IPS-18c (cell line): ENCODE results near the gene ORAI2.
"Not testable (repeated sequence)": the region's sequence is repeated elsewhere in the genome, so short reads cannot be mapped to it uniquely, and the experiment has no call there.

Experiments used
- H3K4me3 ChIP-seq: 2 replicates; pipeline ENCODE4 v1.7.0; 2013; ENCODE audit warnings: low read depth, mild to moderate bottlenecking, low read length, moderate library complexity; ENCODE audit not compliant: insufficient read depth
- H3K9me3 ChIP-seq: one replicate; pipeline ENCODE4 v1.6.1; 2013; ENCODE audit warnings: mild to moderate bottlenecking, low read length, moderate library complexity; ENCODE audit not compliant: control insufficient read depth, insufficient read depth

ORAI2 gene

DNA sequence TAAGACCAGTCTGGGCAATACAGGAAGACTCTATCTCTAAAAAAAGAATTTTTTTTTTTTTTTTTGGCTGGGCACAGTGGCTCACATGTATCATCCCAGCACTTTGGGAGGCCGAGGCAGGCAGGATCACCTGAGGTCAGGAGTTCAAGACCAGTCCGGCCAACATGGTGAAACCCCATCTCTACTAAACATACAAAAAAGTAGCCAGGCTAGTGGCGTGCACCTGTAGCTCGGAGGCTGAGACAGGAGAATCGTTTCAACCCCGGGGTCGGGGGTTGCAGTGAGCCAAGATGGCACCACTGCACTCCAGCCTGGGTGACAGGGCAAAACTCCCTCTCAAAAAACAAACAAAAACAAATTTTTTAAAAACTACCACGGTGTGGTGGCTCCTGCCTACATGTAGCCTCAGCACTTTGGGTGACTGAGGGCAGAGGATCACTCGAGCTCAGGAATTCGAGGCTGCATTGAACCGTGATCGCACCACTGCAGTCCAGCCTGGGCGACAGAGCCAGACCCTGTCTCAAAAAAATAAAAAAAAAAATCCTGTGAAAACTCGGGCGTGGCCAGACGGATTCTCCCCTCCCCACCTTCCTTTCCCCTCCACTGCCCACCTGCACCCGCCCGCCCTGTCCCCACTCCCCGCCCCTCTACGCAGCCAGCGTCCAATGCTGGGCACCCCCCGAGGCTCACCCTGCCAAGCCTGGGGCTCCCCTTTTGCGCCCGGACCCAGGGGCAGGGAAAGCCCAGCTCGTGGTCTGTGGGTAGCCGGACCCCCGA is 745 bp upstream of the ORAI2 start:
- H3K4me3 ChIP-seq: peak overlapping the region; percentile 76
- H3K9me3 ChIP-seq: no peaks in the 10 kb centered on the region

- Histone ChIP-seq H3K9me3 (no peaks in the 10 kb centered on the region), H3K4me3 (peak overlapping the region; percentile 76)
These were observed 688 bp downstream of the ORAI2 start for GRCh38 chr7:102434039-102434486.

- no peaks in the 10 kb centered on the region for H3K9me3 ChIP-seq
- no peak overlapping the region for H3K4me3 ChIP-seq
These were observed 2.7 kb downstream of the ORAI2 start for GRCh38 chr7:102436118-102436517.

DNA sequence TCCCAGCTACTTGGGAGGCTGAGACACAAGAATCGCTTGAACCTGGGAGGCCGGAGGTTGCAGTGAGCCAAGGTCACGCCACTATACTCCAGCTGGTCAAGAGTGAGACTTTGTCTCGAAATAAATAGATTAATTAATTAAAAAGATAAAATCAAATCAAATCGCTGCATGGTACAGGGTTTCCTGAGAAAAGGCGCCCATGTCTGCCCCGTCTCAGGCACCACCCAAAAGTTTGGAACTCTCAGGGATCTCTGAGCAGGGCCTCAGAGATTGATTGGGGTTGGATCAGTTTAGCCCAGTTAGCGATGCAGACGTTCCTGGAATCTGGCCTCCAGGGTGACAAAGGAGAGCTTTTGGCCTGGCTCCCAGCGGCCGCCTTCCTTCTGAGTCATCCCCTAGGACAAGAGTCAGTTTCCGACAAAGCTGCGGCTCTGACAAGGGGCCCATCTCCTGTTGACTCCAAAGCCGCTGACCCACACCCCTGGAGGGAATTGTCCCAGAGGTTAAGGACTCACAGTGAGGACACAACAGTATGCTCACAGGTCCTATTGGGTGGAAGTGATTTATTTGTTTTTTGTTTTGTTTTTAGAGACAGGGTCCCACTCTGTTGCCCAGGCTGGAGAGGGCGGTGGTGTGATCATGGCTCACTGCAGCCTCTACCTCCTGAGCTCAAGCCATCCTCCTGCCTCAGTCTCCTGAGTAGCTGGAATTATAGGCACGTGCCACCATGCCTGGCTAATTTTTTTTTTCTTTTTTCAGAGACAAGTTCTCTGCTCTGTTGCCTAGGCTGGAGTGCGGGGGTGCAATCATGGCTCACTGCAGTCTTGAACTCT is 6.8 kb downstream of the ORAI2 start:
- Histone ChIP-seq H3K9me3 (no peaks in the 10 kb centered on the region), H3K4me3 (no peak overlapping the region)

DNA sequence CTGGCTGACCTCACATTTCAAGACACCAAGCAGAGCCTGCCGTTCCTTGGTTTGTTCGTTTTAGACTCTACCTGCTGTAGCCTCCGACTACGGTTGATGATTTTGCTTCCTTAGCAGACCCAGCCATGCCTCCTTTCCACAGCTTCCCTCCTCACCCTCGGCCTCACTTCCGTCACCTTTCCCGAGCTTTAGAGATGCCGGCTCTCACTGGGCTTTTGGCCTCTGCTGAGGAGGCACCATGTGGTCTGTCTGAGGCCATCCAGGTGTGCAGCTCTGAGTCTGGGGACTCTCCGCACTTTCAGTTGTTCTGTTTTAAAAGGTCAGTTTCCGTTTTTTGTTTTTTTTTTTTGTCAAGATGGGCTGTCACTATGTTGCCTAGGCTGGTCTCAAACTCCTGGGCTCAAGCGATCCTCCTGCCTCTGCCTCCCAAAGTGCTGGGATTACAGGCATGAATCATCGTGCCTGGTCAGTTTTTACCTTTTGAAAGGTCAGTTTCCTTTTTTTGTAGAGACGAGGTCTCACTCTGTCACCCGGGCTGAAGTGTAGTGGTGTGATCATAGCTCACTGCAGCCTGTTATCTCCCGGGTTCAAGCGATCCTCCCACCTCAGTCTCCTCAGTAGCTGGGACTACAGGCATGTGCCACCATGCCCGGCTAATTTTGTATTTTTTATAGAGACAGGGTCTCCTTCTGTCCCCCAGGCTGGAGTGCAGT is 11.7 kb downstream of the ORAI2 start:
- Histone ChIP-seq H3K9me3 (no peaks in the 10 kb centered on the region), H3K4me3 (no peak overlapping the region)

DNA sequence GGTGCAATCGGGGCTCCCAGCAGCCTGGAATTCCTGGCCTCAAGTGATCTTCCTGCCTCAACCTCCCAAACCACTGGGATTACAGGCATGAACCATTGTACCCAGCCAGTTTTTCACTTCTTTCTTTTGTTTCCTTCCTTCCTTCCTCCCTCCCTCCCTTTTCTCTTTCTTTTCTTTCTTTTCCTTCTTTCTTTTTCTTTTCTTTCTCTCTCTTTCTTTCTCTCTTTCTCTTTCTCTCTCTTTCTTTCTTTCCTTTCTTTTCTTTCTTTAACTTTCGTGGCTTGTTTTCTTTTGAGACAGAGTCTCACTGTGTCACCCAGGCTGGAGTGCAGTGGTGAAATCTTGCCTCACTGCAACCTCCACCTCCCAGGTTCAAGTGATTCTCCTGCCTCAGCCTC is 12.3 kb downstream of the ORAI2 start:
- Histone ChIP-seq H3K4me3 (no peak overlapping the region), H3K9me3 (no peaks in the 10 kb centered on the region)

- no peaks in the 10 kb centered on the region for H3K9me3 ChIP-seq
- no peak overlapping the region for H3K4me3 ChIP-seq
These were observed 13.2 kb downstream of the ORAI2 start for GRCh38 chr7:102446387-102447156.

- Histone ChIP-seq H3K9me3 (no peaks in the 10 kb centered on the region), H3K4me3 (no peak overlapping the region)
These were observed 13.9 kb downstream of the ORAI2 start for GRCh38 chr7:102447311-102447710.

DNA sequence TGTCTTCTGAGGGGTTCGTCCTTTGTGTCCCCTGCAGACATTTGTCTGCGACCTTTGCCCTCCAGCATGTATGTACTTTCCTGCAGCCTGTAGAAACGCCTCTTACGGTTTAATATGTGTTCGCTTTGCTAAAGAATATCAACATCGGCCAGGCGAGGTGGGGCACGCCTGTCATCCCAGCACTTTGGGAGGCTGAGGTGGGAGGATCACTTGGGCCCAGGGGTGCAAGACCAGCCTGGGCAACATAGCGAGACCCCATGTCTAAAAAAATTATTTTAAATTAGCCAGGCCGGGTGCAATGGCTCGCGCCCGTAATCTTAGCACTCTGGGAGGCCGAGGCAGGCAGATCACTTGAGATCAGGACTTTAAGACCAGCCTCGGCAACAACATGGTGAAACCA is 15.8 kb downstream of the ORAI2 start:
- no peak overlapping the region for H3K4me3 ChIP-seq

DNA sequence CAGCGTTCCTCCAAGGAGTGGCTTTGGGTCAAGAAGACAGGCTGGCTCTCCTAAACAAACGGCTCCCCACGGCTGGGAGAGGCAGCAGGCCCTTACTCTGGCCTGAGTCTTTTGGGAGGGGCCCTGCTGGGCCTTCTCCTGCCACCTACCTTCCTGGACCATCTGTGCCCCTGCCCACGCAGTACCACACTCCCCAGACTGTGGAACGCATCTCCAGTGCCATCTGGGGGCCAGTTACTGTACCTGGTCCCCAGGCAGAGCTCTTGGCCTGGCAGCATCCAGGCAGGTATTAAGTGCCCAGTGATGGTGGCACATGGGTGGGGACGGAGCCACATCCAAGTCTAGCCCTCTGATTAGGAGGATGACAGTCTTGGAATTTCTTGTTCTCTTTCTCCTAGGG is 16.9 kb downstream of the ORAI2 start:
- H3K9me3 ChIP-seq: no peaks in the 10 kb centered on the region
- H3K4me3 ChIP-seq: no peak overlapping the region

More for the DNA sequence above, 15.8 kb downstream of the ORAI2 start:
- no peaks in the 10 kb centered on the region for H3K9me3 ChIP-seq

DNA sequence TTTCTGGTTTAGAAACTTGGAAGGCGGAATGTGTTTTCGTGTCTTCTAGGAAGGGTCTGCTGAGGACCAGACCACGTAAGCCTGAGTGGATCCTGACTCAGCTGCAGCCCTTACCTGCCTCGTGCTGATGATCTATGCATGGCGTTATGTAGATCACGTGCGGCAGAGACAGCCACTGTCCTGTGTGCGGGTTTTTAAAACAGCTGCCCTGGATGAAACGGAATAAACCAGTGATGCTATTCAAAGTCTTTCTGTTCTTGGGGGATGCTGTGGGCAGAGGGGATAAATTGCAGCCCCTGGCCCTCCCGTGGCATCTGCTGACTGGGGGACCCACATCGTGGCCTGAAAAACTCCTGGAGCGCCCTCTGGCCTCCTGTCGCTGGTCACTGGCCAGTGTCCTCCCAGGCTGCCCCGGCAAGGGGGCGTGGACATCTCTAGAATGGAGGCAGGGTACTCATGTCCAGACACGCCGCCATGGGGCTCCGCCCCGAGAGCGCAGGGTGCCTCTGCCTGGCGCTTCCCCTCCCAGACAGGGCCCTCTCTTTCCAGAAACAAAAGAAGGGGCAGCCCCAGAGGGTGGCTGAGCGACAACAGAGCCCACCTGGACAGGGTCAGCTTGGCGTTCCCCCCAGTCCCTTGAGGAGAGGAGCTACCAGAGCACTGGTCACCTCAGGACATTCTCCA is 18.1 kb downstream of the ORAI2 start:
- no peak overlapping the region for H3K4me3 ChIP-seq
- no peaks in the 10 kb centered on the region for H3K9me3 ChIP-seq

DNA sequence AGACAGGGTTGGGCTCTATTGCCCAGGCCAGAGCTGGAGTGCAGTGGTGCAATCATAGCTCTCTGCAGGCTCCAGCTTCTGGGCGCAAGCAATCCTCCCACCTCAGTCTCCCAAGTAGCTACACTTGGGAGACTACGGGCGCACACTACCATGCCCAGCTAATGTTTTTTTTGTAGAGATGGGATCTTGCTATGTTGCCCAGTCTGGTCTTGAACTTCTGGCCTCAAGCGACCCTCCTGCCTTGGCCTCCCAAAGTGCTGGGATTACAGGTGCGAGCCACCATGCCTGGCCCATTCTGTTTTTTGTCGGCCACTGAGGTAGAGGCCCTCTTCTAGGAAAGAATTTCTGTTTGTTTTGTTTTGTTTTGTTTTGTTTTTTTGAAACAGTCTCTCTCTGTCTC is 19.1 kb downstream of the ORAI2 start:
- no peaks in the 10 kb centered on the region for H3K9me3 ChIP-seq
- no peak overlapping the region for H3K4me3 ChIP-seq

DNA sequence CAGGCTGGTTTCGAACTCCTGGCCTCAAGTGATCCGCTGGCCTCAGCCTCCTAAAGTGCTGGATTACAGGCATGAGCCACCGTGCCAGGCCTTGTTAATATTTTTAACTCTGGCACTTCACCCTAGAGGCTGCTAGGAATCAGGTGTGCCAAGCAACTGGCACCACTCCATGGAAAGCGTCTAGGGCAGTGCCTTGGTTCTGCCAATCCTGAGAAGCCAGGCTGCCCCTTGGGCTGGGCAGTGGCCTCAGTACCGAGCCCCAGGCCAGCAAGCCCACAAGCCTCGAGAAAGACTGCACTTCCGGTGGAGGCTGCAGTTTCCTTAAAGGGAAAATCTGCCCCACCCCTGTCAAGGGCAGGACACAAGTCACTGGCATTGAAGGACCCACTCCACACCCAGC is 19.9 kb downstream of the ORAI2 start:
- no peak overlapping the region for H3K4me3 ChIP-seq

GRCh38 chr7:102454468-102454867 is 21.1 kb downstream of the ORAI2 start:
- Histone ChIP-seq H3K4me3 (no peak overlapping the region), H3K9me3 (no peaks in the 10 kb centered on the region)

More for the DNA sequence above, 19.9 kb downstream of the ORAI2 start:
- no peaks in the 10 kb centered on the region for H3K9me3 ChIP-seq

- not testable (repeated sequence) for H3K4me3 ChIP-seq, H3K9me3 ChIP-seq
These were observed 21.6 kb downstream of the ORAI2 start for GRCh38 chr7:102454932-102455331.

DNA sequence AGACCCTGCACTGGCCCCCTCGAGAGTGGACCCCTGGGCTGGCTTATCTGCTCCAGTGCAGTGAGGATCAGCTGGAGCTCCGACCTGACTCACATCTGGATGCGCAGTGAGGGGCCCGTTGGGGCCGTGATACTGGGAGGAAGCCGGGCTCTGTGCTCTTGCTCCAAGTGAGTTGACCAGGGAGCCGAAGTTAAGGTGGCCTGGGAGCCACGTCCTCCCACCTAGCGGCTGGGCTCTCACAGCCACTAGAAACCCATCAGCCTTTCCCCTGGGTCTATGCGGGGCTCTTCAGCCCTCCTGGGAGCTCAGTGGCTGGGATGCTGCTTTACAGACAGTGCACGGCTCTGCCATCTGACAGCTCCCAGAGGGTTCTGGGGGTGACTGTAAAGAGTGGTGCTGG is 22.2 kb downstream of the ORAI2 start:
- Histone ChIP-seq H3K4me3 (no peak overlapping the region), H3K9me3 (no peaks in the 10 kb centered on the region)

DNA sequence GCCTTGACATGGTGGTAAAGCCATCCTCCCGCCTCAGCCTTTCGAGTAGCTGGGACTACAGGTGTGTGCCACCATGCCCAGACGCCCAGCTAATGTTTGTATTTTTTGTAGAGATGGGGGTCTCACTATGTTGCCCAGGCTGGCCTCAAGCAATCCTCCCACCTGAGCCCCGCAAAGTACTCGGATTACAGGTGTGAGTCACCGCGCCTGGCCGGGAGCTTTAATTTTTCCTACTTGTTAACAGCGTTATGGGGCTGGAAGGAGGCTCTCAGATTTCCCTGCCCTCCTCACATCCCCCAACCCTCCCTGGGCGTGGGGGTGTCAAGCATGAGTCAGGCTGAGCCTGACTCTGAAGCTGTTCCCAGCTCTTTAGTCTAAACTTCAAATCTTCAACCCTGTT is 23.0 kb downstream of the ORAI2 start:
- Histone ChIP-seq H3K4me3 (no peak overlapping the region), H3K9me3 (no peaks in the 10 kb centered on the region)
